Natural killer cell (primary cell): Measurements from ENCODE around the gene GSG1L. TPM values are rescaled to one million over a fixed set of nuclear protein-coding genes. Genes with fewer than 3 reads are reported as not detected.

ENCODE experiments used
- ATAC-seq, 3 donors: fragments of 150-1000 bp in 2 of 3; fragments of 200-7000 bp in 1 of 3; cut with Tn5 transposase; 1 replicate in 1 of 3; 2 replicates in 2 of 3; pipeline ENCODE4 v1.10.0; 2021; ENCODE audit warnings: mild to moderate bottlenecking in 2 of 3, moderate library complexity in 2 of 3
- DNase-seq, 2 donors: peaks; one replicate each; pipeline versions ENCODE4 v3.0.0 to v3.0.0-alpha.2; 2013 to 2021; ENCODE audit warnings: mixed read lengths in 1 of 2
- H3K27ac ChIP-seq: one replicate; pipeline ENCODE4 v1.5.1; 2013; ENCODE audit warnings: mild to moderate bottlenecking, low read length
- H3K27me3 ChIP-seq: one replicate; pipeline ENCODE4 v1.6.1; 2013; ENCODE audit warnings: low read length; ENCODE audit not compliant: control insufficient read depth, insufficient read depth
- H3K36me3 ChIP-seq: one replicate; pipeline ENCODE4 v1.6.1; 2013; ENCODE audit warnings: low read length; ENCODE audit not compliant: control insufficient read depth, insufficient read depth
- H3K4me1 ChIP-seq: one replicate; pipeline ENCODE4 v1.6.1; 2013; ENCODE audit warnings: low read length; ENCODE audit not compliant: control insufficient read depth, insufficient read depth
- H3K4me3 ChIP-seq: one replicate; pipeline ENCODE4 v1.5.1; 2013; ENCODE audit warnings: low read length
- H3K9me3 ChIP-seq: one replicate; pipeline ENCODE4 v1.6.1; 2013; ENCODE audit warnings: low read length; ENCODE audit not compliant: control insufficient read depth, insufficient read depth
- H3K27ac Mint-ChIP-seq, 2 donors: one replicate each; pipeline ENCODE4 v1.8.0; 2022; ENCODE audit warnings: mild to moderate bottlenecking in 2 of 2, mixed read lengths in 2 of 2, moderate library complexity in 1 of 2
- H3K27me3 Mint-ChIP-seq, 2 donors: one replicate each; pipeline ENCODE4 v1.8.0; 2022; ENCODE audit warnings: low read depth in 2 of 2, mixed read lengths in 2 of 2
- H3K36me3 Mint-ChIP-seq: one replicate; pipeline ENCODE4 v1.8.0; 2022; ENCODE audit warnings: mixed read lengths
- H3K4me1 Mint-ChIP-seq, 2 donors: one replicate each; pipeline ENCODE4 v1.8.0; 2022; ENCODE audit warnings: mixed read lengths in 2 of 2
- H3K4me3 Mint-ChIP-seq: one replicate; pipeline ENCODE4 v1.8.0; 2022; ENCODE audit warnings: mild to moderate bottlenecking, moderate library complexity, mixed read lengths
- H3K9me3 Mint-ChIP-seq, 2 donors: one replicate each; pipeline ENCODE4 v1.8.0; 2022; ENCODE audit warnings: mixed read lengths in 2 of 2
- CTCF ChIP-seq: fragments of 200-600 bp; IDR thresholded peaks from one replicate; pipeline ENCODE4 v1.8.0; 2022; ENCODE audit warnings: antibody characterized with exemption
- WGBS: methylation state at CpG from one replicate; pipeline ENCODE4 v1.1.7; 2013; ENCODE audit warnings: missing lambda C conversion rate; ENCODE audit not compliant: insufficient coverage; 5-methylcytosine and 5-hydroxymethylcytosine counted together
- intact Hi-C: fragments of 100-400 bp; cut with micrococcal nuclease; formaldehyde crosslinking; loops from one replicate; pipeline ENCODE4 v1.14.2; 2022
- total RNA-seq, 4 donors: library from RNA; stranded (reverse); fragments of 120-200 nt in 1 of 4; gene quantifications; one replicate each; pipeline versions ENCODE4 v1.2.3 to v1.2.4, GENCODE V29; 2013 to 2022

Gene GSG1L
- total RNA-seq, 3 donors from 2014 or later (not counting 1 experiment from before 2014, with no cell fraction given) = 0.25 TPM; not detected in 2

GRCh38 chr16:27790546-27791403, 272.7 kb downstream of the GSG1L start:
- WGBS = 83% methylated on average over 12 of the region's 12 CpGs
- Histone ChIP-seq H3K4me1 (no peaks in the 10 kb centered on the region), H3K27ac (no peak overlapping the region), H3K36me3 (no peaks in the 10 kb centered on the region), H3K27me3 (no peaks in the 10 kb centered on the region), H3K9me3 (no peaks in the 10 kb centered on the region), H3K4me3 (no peak overlapping the region)
- Mint-ChIP-seq H3K27ac (no peak overlapping the region), H3K36me3 (no peaks in the 10 kb centered on the region), H3K9me3 (no peaks in the 10 kb centered on the region), H3K27me3 (no peaks in the 10 kb centered on the region), H3K4me1 (no peaks in the 10 kb centered on the region), H3K4me3 (no peak overlapping the region)
- DNase-seq (no peak), ATAC-seq (peak in 1 of 3 donors; percentile 23)
- intact Hi-C loops = no loop called here
- no peak for TF ChIP-seq CTCF

- Mint-ChIP-seq H3K36me3 (no peaks in the 10 kb centered on the region), H3K4me3 (no peak overlapping the region), H3K9me3 (no peaks in the 10 kb centered on the region), H3K27ac (no peak overlapping the region), H3K4me1 (no peaks in the 10 kb centered on the region), H3K27me3 (no peaks in the 10 kb centered on the region)
- ATAC-seq (no peak), DNase-seq (no peak)
- Histone ChIP-seq H3K9me3 (no peaks in the 10 kb centered on the region), H3K4me1 (no peaks in the 10 kb centered on the region), H3K27me3 (no peaks in the 10 kb centered on the region), H3K4me3 (no peak overlapping the region), H3K27ac (no peak overlapping the region), H3K36me3 (no peaks in the 10 kb centered on the region)
- intact Hi-C loops = no loop called here
- no peak for TF ChIP-seq CTCF
- WGBS = 78% methylated on average over 2 of the region's 2 CpGs
Measured at GRCh38 chr16:27789595-27790241, 273.8 kb downstream of the GSG1L start.

GRCh38 chr16:27789150-27789549, 274.4 kb downstream of the GSG1L start:
- no peak overlapping the region for H3K4me3 ChIP-seq
- ATAC-seq (no peak), DNase-seq (no peak)
- no peaks in the 10 kb centered on the region for H3K4me1 ChIP-seq
- no peak for TF ChIP-seq CTCF
- intact Hi-C loops = no loop called here
- Mint-ChIP-seq H3K4me1 (no peaks in the 10 kb centered on the region), H3K36me3 (no peaks in the 10 kb centered on the region), H3K9me3 (no peaks in the 10 kb centered on the region), H3K27ac (no peak overlapping the region), H3K4me3 (no peak overlapping the region), H3K27me3 (no peaks in the 10 kb centered on the region)
- 95% methylated on average over 1 of the region's 1 CpG for WGBS
- H3K9me3 ChIP-seq = no peaks in the 10 kb centered on the region
- H3K36me3 ChIP-seq = no peaks in the 10 kb centered on the region
- no peak overlapping the region for H3K27ac ChIP-seq
- no peaks in the 10 kb centered on the region for H3K27me3 ChIP-seq
